CD4-positive, CD25-positive, alpha-beta regulatory T cell (primary cell): ENCODE results near the gene IGFBP1. TPM values are rescaled to one million over a fixed set of nuclear protein-coding genes. Genes with fewer than 3 reads are reported as not detected.
"Not testable (repeated sequence)": the region's sequence is repeated elsewhere in the genome, so short reads cannot be mapped to it uniquely, and the experiment has no call there.

ENCODE experiments used
- ATAC-seq, 2 donors: fragments of 150-1000 bp; cut with Tn5 transposase; one replicate each; pipeline ENCODE4 v1.10.0; 2021; ENCODE audit warnings: low read depth in 2 of 2, moderate number of reproducible peaks in 2 of 2, moderate library complexity in 1 of 2
- DNase-seq, 3 donors: peaks; one replicate each; pipeline versions ENCODE4 v3.0.0 to v3.0.0-alpha.2; 2012 to 2022; ENCODE audit warnings: mixed read lengths in 1 of 3
- H3K27ac ChIP-seq: one replicate; pipeline ENCODE4 v1.7.0; 2013; ENCODE audit warnings: mild to moderate bottlenecking, low read length; ENCODE audit not compliant: insufficient read depth, poor library complexity, severe bottlenecking
- H3K27me3 ChIP-seq: one replicate; pipeline ENCODE4 v1.7.0; 2013; ENCODE audit warnings: low read length; ENCODE audit not compliant: control insufficient read depth, insufficient read depth
- H3K36me3 ChIP-seq: one replicate; pipeline ENCODE4 v1.7.0; 2013; ENCODE audit warnings: mild to moderate bottlenecking, low read length, moderate library complexity; ENCODE audit not compliant: control insufficient read depth, insufficient read depth
- H3K4me1 ChIP-seq: 2 replicates; pipeline ENCODE4 v1.7.0; 2013; ENCODE audit warnings: mild to moderate bottlenecking, low read length; ENCODE audit not compliant: insufficient read depth, control insufficient read depth, poor library complexity, severe bottlenecking
- H3K4me3 ChIP-seq: one replicate; pipeline ENCODE4 v1.7.0; 2013; ENCODE audit warnings: low read depth, mild to moderate bottlenecking, low read length, moderate library complexity
- H3K9me3 ChIP-seq, 2 experiments: 1 replicate in 1 of 2; 2 replicates in 1 of 2; pipeline ENCODE4 v1.7.0; 2013; ENCODE audit warnings: low read length in 2 of 2, mild to moderate bottlenecking in 1 of 2, moderate library complexity in 1 of 2; ENCODE audit not compliant: control insufficient read depth in 2 of 2
- H3K27ac Mint-ChIP-seq, 3 donors: one replicate each; pipeline ENCODE4 v1.8.0; 2020 to 2022; ENCODE audit warnings: mild to moderate bottlenecking in 3 of 3, mixed read lengths in 3 of 3, moderate library complexity in 2 of 3
- H3K27me3 Mint-ChIP-seq: one replicate; pipeline ENCODE4 v1.8.0; 2022; ENCODE audit warnings: mild to moderate bottlenecking, mixed read lengths
- H3K36me3 Mint-ChIP-seq: one replicate; pipeline ENCODE4 v1.8.0; 2020; ENCODE audit warnings: mixed read lengths
- H3K4me1 Mint-ChIP-seq, 4 donors: one replicate each; pipeline ENCODE4 v1.8.0; 2020 to 2022; ENCODE audit warnings: mixed read lengths in 4 of 4, mild to moderate bottlenecking in 1 of 4
- H3K4me3 Mint-ChIP-seq, 4 donors: one replicate each; pipeline ENCODE4 v1.8.0; 2020 to 2022; ENCODE audit warnings: mild to moderate bottlenecking in 4 of 4, mixed read lengths in 4 of 4, moderate library complexity in 3 of 4
- H3K9me3 Mint-ChIP-seq, 7 donors: one replicate each; pipeline ENCODE4 v1.8.0; 2020 to 2022; ENCODE audit warnings: mixed read lengths in 7 of 7, mild to moderate bottlenecking in 3 of 7, moderate library complexity in 2 of 7
- polyA plus RNA-seq, 4 donors: library from polyadenylated mRNA; unstranded; fragments of 300-500 nt; fragmentation: Illumina TruSeq; gene quantifications; one replicate each; pipeline ENCODE4 v1.2.3, GENCODE V29; 2021
- total RNA-seq: library from RNA; stranded (reverse); gene quantifications from one replicate; pipeline ENCODE4 v1.2.3, GENCODE V29; 2022

IGFBP1 gene
- total and polyA plus RNA-seq, 5 donors from 2014 or later = not detected

DNA sequence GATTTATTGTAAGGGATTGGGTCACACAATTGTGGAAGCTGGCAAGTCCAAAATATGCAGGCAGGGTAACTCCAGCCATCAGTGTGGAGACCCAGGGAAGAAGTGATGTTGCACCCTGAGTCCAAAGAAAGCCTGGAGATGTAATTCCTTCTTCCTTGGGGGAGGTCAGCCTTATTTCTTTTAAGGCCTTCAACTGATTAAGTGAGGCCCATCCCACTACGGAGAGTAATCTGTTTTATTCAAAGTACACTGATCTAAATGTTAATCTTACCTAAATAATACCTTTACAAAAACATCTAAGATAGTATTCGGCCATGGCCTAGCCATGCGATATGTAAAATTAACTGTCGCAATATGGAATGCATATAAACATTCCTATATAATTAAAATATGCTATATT lies 31.4 kb upstream of the IGFBP1 start:
- not testable (repeated sequence) for H3K27ac Mint-ChIP-seq, H3K4me3 Mint-ChIP-seq, ATAC-seq, H3K4me1 Mint-ChIP-seq, H3K36me3 Mint-ChIP-seq, DNase-seq, H3K4me1 ChIP-seq, H3K27me3 ChIP-seq, H3K36me3 ChIP-seq, H3K4me3 ChIP-seq, H3K9me3 Mint-ChIP-seq, H3K27ac ChIP-seq, H3K9me3 ChIP-seq
- H3K27me3 Mint-ChIP-seq = peaks cover 20% of the 10 kb centered on the region

GRCh38 chr7:45863715-45864114 lies 24.6 kb upstream of the IGFBP1 start:
- DNase-seq (no peak), ATAC-seq (no peak)
- Histone ChIP-seq H3K4me3 (no peak overlapping the region), H3K4me1 (no peaks in the 10 kb centered on the region), H3K36me3 (no peaks in the 10 kb centered on the region), H3K27ac (no peak overlapping the region), H3K9me3 (no peaks in the 10 kb centered on the region), H3K27me3 (peaks cover 2% of the 10 kb centered on the region)
- H3K27me3 Mint-ChIP-seq = peaks cover 17% of the 10 kb centered on the region
- no peak overlapping the region for H3K4me3 Mint-ChIP-seq
- H3K36me3 Mint-ChIP-seq = no peaks in the 10 kb centered on the region
- H3K27ac Mint-ChIP-seq = no peak overlapping the region
- H3K4me1 Mint-ChIP-seq = no peaks in the 10 kb centered on the region
- H3K9me3 Mint-ChIP-seq = peaks cover 0 to 2% (median 0%) of the 10 kb centered on the region in 7 donors

DNA sequence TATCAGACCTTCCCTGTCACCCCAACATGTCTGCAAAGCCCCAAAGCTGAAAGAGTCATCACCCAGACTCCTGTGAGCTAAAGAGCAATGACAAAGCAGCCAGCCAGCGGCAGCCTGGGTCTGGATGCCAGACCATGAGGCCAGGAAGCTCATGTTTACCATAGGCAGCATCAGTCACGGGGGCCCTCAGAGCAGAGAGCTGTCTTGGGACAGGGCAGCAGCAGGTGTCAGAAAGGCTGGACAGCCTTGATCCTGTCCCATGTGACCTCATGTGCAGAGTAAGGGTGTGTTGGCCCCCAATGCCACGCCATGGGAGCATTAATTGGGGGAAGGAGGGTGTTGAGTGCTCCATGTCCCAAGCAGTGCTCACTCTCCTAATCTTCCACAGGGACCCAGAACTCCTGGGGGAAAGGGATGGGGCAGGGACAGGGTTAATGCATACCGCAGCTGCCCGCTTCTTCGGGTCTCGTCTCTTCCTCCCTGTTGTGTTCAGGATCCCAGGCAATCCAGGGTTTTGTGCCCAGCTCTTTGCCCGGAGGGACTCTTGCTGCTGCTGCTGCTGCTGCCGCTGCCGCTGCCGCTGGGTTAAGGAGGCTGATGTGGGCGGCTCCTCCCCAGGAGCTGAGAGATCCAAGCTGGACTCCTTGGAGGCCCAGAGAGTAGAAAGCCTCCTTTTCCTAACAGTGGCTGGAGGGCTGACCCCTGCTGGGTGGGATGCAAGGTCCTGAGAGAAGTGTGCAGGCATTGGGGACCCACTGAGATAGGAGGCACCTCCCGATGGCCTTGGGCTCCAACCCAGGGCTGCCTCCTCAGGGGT lies 22.5 kb upstream of the IGFBP1 start:
- H3K36me3 ChIP-seq = no peaks in the 10 kb centered on the region
- H3K27me3 Mint-ChIP-seq = peaks cover 22% of the 10 kb centered on the region
- no peak overlapping the region for H3K27ac ChIP-seq
- H3K4me3 Mint-ChIP-seq = no peak overlapping the region
- no peaks in the 10 kb centered on the region for H3K36me3 Mint-ChIP-seq
- H3K4me1 Mint-ChIP-seq = no peaks in the 10 kb centered on the region
- H3K4me3 ChIP-seq = no peak overlapping the region
- DNase-seq = no peak
- ATAC-seq = no peak
- no peak overlapping the region for H3K27ac Mint-ChIP-seq
- no peaks in the 10 kb centered on the region for H3K9me3 ChIP-seq
- H3K27me3 ChIP-seq = peaks cover 2% of the 10 kb centered on the region
- H3K4me1 ChIP-seq = no peaks in the 10 kb centered on the region
- peaks cover 0 to 1% (median 0%) of the 10 kb centered on the region in 7 donors for H3K9me3 Mint-ChIP-seq

- Histone ChIP-seq H3K4me3 (no peak overlapping the region), H3K9me3 (no peaks in the 10 kb centered on the region), H3K27ac (no peak overlapping the region), H3K36me3 (no peaks in the 10 kb centered on the region), H3K4me1 (no peaks in the 10 kb centered on the region), H3K27me3 (no peaks in the 10 kb centered on the region)
- Mint-ChIP-seq H3K9me3 (peaks cover 0 to 1% (median 0%) of the 10 kb centered on the region in 7 donors), H3K27ac (no peak overlapping the region), H3K4me1 (no peaks in the 10 kb centered on the region), H3K36me3 (no peaks in the 10 kb centered on the region), H3K4me3 (no peak overlapping the region), H3K27me3 (peaks cover 22% of the 10 kb centered on the region)
- ATAC-seq = no peak
- DNase-seq = no peak
Observed at GRCh38 chr7:45867471-45867870, 20.8 kb upstream of the IGFBP1 start.

DNA sequence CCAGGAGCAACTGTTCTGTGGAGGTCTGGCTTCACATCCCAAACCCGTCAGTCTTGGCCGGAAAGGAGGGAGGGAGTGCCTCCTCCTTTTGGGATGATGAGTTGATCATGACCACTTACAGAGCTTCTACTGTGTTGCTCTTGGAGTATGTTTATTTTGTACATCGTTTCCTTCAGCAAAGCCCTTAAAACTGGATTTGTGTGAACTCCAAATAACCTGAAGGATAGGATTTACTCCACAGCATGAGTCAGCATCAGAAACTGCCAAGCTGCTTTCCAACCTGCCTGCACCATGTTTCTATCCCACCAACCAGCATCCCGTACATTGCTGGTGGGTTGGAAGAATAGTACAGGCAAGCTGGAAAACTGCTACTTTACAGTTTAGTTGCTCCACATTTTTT lies 18.9 kb upstream of the IGFBP1 start:
- Mint-ChIP-seq H3K27ac (no peak overlapping the region), H3K27me3 (peaks cover 21% of the 10 kb centered on the region), H3K4me3 (no peak overlapping the region), H3K4me1 (no peaks in the 10 kb centered on the region), H3K36me3 (no peaks in the 10 kb centered on the region), H3K9me3 (peaks cover 0 to 1% (median 0%) of the 10 kb centered on the region in 7 donors)
- H3K27ac ChIP-seq = no peak overlapping the region
- H3K36me3 ChIP-seq = no peaks in the 10 kb centered on the region
- no peak for DNase-seq
- H3K27me3 ChIP-seq = no peaks in the 10 kb centered on the region
- H3K9me3 ChIP-seq = no peaks in the 10 kb centered on the region
- no peak overlapping the region for H3K4me3 ChIP-seq
- no peaks in the 10 kb centered on the region for H3K4me1 ChIP-seq
- ATAC-seq = no peak

DNA sequence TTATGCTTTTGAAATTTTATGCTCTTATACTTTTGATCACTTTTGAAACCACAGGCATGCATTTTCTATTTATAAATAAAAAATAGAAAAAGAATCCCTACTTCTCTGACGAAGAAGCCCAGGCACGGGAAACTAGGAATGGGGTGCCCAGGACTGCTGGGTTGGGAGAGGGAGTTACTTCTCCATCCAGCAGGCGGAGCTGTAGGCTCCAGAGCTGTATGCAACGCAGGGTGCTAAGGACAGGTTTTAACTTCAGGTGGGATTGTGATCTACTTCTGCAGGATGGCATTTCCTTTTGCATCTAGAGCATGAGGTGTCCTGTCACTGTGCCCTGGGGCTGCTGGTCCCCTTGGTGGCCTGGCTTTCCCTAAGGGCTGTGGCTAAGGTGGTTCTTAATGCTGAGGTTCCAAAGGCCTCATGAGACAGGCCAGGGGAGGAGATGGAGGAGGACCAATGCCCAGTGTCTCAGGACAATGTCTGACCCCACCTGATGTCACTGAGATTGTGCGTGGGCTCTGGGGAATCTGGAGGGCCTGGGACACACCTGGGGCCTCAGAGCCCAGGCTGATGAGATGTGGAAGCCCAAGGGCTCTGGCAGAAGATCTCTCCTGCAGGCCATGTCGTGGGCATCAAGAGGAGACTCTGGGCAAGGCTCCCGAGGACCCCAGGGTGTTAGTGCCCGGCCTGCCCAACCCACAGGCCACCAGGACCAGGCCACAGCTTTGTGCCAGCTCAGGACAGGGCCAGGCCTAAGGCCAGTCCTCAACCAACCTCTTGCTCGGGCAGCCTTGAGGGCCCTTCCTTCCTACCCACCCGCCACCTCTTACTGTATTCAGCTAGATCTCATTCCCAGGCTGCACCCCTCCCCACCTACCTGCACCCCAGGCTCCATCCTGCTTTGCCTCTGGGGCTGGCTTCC lies 15.9 kb upstream of the IGFBP1 start:
- no peaks in the 10 kb centered on the region for H3K27me3 ChIP-seq
- Mint-ChIP-seq H3K27me3 (peaks cover 12% of the 10 kb centered on the region), H3K36me3 (no peaks in the 10 kb centered on the region), H3K4me1 (no peaks in the 10 kb centered on the region), H3K4me3 (no peak overlapping the region), H3K9me3 (peaks cover 0 to 3% (median 1%) of the 10 kb centered on the region in 7 donors), H3K27ac (no peak overlapping the region)
- no peak overlapping the region for H3K27ac ChIP-seq
- H3K9me3 ChIP-seq = no peaks in the 10 kb centered on the region
- H3K36me3 ChIP-seq = no peaks in the 10 kb centered on the region
- ATAC-seq (peak in 1 of 2 donors; percentile 18), DNase-seq (no peak)
- no peaks in the 10 kb centered on the region for H3K4me1 ChIP-seq
- no peak overlapping the region for H3K4me3 ChIP-seq

- H3K27ac Mint-ChIP-seq = no peak within 1 kb of the TSS
- no peaks in the 10 kb centered on the region for H3K4me1 ChIP-seq
- peaks cover 12% of the 10 kb centered on the region for H3K27me3 Mint-ChIP-seq
- H3K4me1 Mint-ChIP-seq = no peaks in the 10 kb centered on the region
- DNase-seq (no peak), ATAC-seq (no peak)
- no peak within 1 kb of the TSS for H3K27ac ChIP-seq
- no peak within 1 kb of the TSS for H3K4me3 ChIP-seq
- H3K36me3 ChIP-seq = no peaks in the 10 kb centered on the region
- H3K27me3 ChIP-seq = no peaks in the 10 kb centered on the region
- H3K9me3 Mint-ChIP-seq = peaks cover 0 to 3% (median 1%) of the 10 kb centered on the region in 7 donors
- H3K9me3 ChIP-seq = no peaks in the 10 kb centered on the region
- no peaks in the 10 kb centered on the region for H3K36me3 Mint-ChIP-seq
- no peak within 1 kb of the TSS for H3K4me3 Mint-ChIP-seq
Observed at GRCh38 chr7:45873035-45873354, 15.3 kb upstream of the IGFBP1 start, which contains the start of gene CCDC201. CCDC201 (minus strand) TSS chr7:45873082; CDS start chr7:45873007, 75 bp downstream.
